ENCODE measurements around the gene TRMT2A. TPM values are rescaled to one million over a fixed set of nuclear protein-coding genes. Genes with fewer than 3 reads are reported as not detected.

The TRMT2A gene
- total RNA-seq, 1 donor from 2014 or later: 44.8 TPM

DNA sequence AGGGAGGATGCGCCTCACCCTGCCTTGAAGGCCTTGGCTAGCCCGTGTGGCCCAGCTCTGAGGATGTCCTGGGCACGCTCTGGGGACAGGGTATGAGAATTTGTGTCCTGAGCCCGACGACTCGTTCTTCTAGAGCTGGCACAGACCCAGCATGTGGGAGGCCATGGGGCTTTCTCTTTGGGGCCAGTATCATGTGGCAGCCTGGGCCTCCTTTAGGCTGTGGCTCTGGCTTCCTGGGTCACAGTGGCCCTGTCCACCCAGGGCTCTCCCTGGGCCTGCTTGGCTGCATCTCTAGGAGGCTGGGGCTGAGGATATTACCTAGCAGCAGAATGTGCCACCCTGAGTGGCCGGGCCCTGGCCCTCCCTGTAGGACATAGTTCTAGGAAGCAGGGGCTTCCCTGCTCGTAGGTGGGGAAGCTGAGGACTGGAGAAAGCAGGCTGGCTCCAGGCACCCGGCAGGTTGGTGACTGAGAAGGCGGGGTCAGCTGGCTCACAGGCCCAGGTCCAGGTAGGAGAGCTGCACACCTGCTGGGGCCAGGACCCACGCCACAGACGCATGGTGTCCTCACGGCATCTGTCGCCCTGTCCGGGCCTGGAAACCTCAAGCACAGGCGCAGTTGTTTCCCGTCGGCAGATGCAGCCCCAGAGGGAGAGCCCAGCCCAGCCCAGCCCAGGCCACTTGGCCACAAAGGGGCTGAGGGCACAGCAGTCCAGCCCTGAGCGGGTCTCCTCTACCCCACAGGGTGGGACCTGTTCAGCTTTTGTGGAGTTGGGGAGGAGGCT is 27.0 kb upstream of the TRMT2A start:
- H3K27ac Mint-ChIP-seq (ENCODE audit: unreplicated experiment): no peak overlapping the region
- TF ChIP-seq, protein P1, sequence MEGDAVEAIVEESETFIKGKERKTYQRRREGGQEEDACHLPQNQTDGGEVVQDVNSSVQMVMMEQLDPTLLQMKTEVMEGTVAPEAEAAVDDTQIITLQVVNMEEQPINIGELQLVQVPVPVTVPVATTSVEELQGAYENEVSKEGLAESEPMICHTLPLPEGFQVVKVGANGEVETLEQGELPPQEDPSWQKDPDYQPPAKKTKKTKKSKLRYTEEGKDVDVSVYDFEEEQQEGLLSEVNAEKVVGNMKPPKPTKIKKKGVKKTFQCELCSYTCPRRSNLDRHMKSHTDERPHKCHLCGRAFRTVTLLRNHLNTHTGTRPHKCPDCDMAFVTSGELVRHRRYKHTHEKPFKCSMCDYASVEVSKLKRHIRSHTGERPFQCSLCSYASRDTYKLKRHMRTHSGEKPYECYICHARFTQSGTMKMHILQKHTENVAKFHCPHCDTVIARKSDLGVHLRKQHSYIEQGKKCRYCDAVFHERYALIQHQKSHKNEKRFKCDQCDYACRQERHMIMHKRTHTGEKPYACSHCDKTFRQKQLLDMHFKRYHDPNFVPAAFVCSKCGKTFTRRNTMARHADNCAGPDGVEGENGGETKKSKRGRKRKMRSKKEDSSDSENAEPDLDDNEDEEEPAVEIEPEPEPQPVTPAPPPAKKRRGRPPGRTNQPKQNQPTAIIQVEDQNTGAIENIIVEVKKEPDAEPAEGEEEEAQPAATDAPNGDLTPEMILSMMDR (IDR thresholded peaks at IDR 0.05; ENCODE audit: unreplicated experiment): no peak
- H3K36me3 Mint-ChIP-seq (ENCODE audit: low read depth, unreplicated experiment): peaks cover 7% of the 10 kb centered on the region
- H3K4me3 Mint-ChIP-seq (ENCODE audit: unreplicated experiment): no peak overlapping the region
- H3K9me3 Mint-ChIP-seq (ENCODE audit: unreplicated experiment): no peaks in the 10 kb centered on the region
- H3K4me1 Mint-ChIP-seq (ENCODE audit: unreplicated experiment): peaks cover 6% of the 10 kb centered on the region
- H3K27me3 Mint-ChIP-seq (ENCODE audit: unreplicated experiment): peaks cover 2% of the 10 kb centered on the region
- no peak for DNase-seq (ENCODE audit: low spot score)

DNA sequence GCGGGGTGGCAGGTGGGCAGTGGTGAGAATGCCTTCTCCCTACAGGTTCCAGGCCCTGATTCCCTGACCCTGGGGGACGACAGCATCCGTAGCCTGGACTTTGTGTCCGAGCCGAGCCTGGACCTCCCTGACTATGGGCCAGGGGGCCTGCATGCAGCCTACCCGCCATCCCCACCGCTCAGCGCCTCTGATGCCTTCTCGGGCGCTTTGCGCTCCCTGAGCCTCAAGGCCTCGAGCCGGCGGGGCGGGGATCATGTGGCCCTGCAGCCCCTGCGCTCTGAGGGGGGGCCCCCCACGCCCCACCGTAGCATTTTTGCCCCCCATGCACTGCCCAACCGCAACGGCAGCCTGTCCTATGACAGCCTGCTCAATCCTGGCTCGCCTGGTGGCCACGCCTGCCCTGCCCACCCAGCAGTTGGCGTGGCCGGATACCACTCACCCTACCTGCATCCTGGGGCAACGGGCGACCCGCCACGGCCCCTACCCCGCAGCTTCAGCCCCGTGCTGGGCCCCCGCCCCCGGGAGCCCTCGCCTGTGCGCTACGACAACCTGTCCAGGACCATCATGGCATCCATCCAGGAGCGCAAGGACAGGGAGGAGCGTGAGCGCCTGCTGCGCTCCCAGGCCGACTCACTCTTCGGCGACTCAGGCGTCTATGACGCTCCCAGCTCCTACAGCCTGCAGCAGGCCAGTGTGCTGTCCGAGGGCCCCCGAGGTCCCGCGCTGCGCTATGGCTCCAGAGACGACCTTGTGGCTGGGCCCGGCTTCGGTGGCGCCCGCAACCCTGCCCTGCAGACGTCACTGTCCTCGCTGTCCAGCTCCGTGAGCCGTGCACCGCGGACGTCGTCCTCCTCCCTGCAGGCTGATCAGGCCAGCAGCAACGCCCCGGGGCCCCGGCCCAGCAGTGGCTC is 25.9 kb upstream of the TRMT2A start:
- no peak overlapping the region for H3K4me3 Mint-ChIP-seq (ENCODE audit: unreplicated experiment)
- TF ChIP-seq, protein P1 (IDR thresholded peaks at IDR 0.05; ENCODE audit: unreplicated experiment): no peak
- DNase-seq (ENCODE audit: low spot score): no peak
- H3K4me1 Mint-ChIP-seq (ENCODE audit: unreplicated experiment): peaks cover 7% of the 10 kb centered on the region
- peaks cover 7% of the 10 kb centered on the region for H3K36me3 Mint-ChIP-seq (ENCODE audit: low read depth, unreplicated experiment)
- H3K27ac Mint-ChIP-seq (ENCODE audit: unreplicated experiment): no peak overlapping the region
- H3K9me3 Mint-ChIP-seq (ENCODE audit: unreplicated experiment): no peaks in the 10 kb centered on the region
- H3K27me3 Mint-ChIP-seq (ENCODE audit: unreplicated experiment): peaks cover 2% of the 10 kb centered on the region

DNA sequence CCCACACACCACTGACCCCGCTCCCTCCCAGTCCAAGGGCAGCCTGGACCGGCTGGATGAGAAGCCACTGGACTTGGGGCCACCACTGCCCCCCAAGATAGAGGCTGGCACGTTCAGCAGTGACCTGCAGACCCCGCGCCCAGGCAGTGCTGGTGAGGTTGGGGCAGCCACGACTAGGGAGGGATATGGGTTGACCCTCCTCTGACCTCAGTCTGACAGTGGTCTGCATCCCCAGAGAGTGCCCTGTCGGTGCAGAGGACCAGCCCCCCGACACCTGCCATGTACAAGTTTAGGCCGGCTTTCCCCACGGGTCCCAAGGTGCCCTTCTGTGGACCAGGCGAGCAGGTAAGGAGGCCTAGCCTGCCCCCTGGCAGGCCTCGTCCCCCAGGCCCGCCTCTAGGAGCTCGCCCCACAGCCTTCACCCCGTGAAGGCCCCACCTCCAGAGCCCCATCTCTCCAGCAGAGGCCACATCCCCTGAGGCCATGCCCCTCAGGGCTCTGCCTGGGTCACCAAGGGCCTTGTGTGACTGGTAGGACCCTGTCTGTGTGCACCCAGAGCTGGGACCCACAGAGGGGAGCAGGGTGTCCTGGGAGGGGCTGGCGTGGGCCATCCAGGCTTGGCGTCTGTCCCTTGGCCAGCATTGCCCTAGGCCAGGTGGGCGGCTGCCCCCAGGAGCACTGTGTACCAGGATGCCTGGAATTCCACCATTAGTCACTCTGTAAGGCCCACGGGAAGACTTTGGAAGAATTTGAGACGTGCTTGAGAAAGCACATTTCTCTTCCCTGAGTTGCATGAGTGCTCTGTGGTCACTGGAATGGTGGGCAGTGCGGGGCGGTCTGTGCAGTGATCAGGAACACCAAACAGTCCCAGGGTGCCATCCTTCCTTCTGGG is 24.4 kb upstream of the TRMT2A start:
- peaks cover 7% of the 10 kb centered on the region for H3K4me1 Mint-ChIP-seq (ENCODE audit: unreplicated experiment)
- no peaks in the 10 kb centered on the region for H3K9me3 Mint-ChIP-seq (ENCODE audit: unreplicated experiment)
- peaks cover 3% of the 10 kb centered on the region for H3K27me3 Mint-ChIP-seq (ENCODE audit: unreplicated experiment)
- DNase-seq (ENCODE audit: low spot score): no peak
- TF ChIP-seq, protein P1 (IDR thresholded peaks at IDR 0.05; ENCODE audit: unreplicated experiment): no peak
- H3K36me3 Mint-ChIP-seq (ENCODE audit: low read depth, unreplicated experiment): peaks cover 7% of the 10 kb centered on the region
- no peak overlapping the region for H3K4me3 Mint-ChIP-seq (ENCODE audit: unreplicated experiment)
- no peak overlapping the region for H3K27ac Mint-ChIP-seq (ENCODE audit: unreplicated experiment)

DNA sequence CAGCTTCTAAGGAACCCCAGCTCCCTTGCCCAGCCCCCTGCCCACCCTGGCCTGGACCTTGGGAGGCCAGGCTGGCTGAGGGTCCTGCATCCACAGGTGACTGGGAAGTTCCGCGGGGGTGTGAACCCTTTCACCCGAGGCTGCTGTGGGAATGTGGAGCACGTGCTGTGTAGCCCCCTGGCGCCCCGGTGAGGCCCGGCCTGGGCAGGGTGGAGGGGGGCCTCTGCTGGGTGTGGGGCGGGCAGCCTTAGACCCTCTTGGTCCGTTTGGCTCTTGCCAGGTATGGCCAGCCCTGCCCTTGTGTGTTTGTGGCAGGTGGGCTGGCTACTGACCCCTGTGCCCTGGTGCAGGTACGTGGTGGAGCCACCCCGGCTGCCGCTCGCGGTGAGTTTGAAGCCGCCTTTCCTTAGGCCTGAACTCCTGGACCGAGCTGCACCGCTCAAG is 23.5 kb upstream of the TRMT2A start:
- no peak for DNase-seq (ENCODE audit: low spot score)
- Mint-ChIP-seq H3K4me3 (ENCODE audit: unreplicated experiment) (no peak overlapping the region), H3K36me3 (ENCODE audit: low read depth, unreplicated experiment) (peaks cover 7% of the 10 kb centered on the region), H3K27ac (ENCODE audit: unreplicated experiment) (no peak overlapping the region), H3K27me3 (ENCODE audit: unreplicated experiment) (peaks cover 4% of the 10 kb centered on the region), H3K9me3 (ENCODE audit: unreplicated experiment) (no peaks in the 10 kb centered on the region), H3K4me1 (ENCODE audit: unreplicated experiment) (peaks cover 7% of the 10 kb centered on the region)
- TF ChIP-seq, protein P1 (IDR thresholded peaks at IDR 0.05; ENCODE audit: unreplicated experiment): no peak

All from endothelial cell (in vitro differentiated cells).